ENCODE results near the gene BIRC6. TPM values are rescaled to one million over a fixed set of nuclear protein-coding genes. Genes with fewer than 3 reads are reported as not detected.
"Not testable (repeated sequence)": the region's sequence is repeated elsewhere in the genome, so short reads cannot be mapped to it uniquely, and the experiment has no call there.

Gene BIRC6
- total and polyA plus RNA-seq, 11 donors = 11.0 to 68.0 (median 51.9) TPM

GRCh38 chr2:32532961-32533360 lies 176.1 kb downstream of the BIRC6 start:
- Histone ChIP-seq H3K36me3 (peaks cover 0 to 67% (median 43%) of the 10 kb centered on the region in 9 donors), H3K4me3 (no peak overlapping the region), H3K9me3 (peaks cover 0 to 9% (median 0%) of the 10 kb centered on the region in 12 donors), H3K27me3 (no peaks in the 10 kb centered on the region), H3K27ac (no peak overlapping the region), H3K4me1 (peaks cover 0 to 10% (median 0%) of the 10 kb centered on the region in 12 donors)
- no peak for ATAC-seq
- no peak for DNase-seq
- no peak for TF ChIP-seq POLR2A (IDR thresholded peaks at IDR 0.05)
- TF ChIP-seq CTCF (IDR thresholded peaks at IDR 0.05) = no peak
- WGBS, 4 donors = 81 to 94% (median 83%) methylated on average over 1 of the region's 1 CpG
- intact Hi-C loops (cut with DNase I) = no loop called here

GRCh38 chr2:32534831-32535230 lies 178.0 kb downstream of the BIRC6 start:
- no peak for DNase-seq
- TF ChIP-seq CTCF (IDR thresholded peaks at IDR 0.05) (no peak), POLR2A (IDR thresholded peaks at IDR 0.05) (no peak)
- H3K9me3 ChIP-seq = peaks cover 0 to 9% (median 0%) of the 10 kb centered on the region in 12 donors
- H3K27ac ChIP-seq = no peak overlapping the region
- no peak for ATAC-seq
- H3K4me3 ChIP-seq = no peak overlapping the region
- intact Hi-C loops (cut with DNase I) = no loop called here
- peaks cover 0 to 60% (median 29%) of the 10 kb centered on the region in 9 donors for H3K36me3 ChIP-seq
- H3K27me3 ChIP-seq = no peaks in the 10 kb centered on the region
- peaks cover 0 to 10% (median 0%) of the 10 kb centered on the region in 12 donors for H3K4me1 ChIP-seq
- 90 to 96% (median 95%) methylated on average over 3 of the region's 3 CpGs for WGBS, 4 donors

- H3K27ac ChIP-seq = no peak overlapping the region
- no peak for TF ChIP-seq CTCF (IDR thresholded peaks at IDR 0.05)
- TF ChIP-seq POLR2A (IDR thresholded peaks at IDR 0.05) = no peak
- H3K9me3 ChIP-seq = peaks cover 0 to 9% (median 0%) of the 10 kb centered on the region in 12 donors
- H3K36me3 ChIP-seq = peaks cover 0 to 39% (median 17%) of the 10 kb centered on the region in 9 donors
- no peak for ATAC-seq
- 93 to 98% (median 94%) methylated on average over 2 of the region's 2 CpGs for WGBS, 4 donors
- H3K27me3 ChIP-seq = no peaks in the 10 kb centered on the region
- no peak for DNase-seq
- no peaks in the 10 kb centered on the region for H3K4me1 ChIP-seq
- intact Hi-C loops (cut with DNase I) = no loop called here
- no peak overlapping the region for H3K4me3 ChIP-seq
These were observed 181.9 kb downstream of the BIRC6 start for GRCh38 chr2:32538735-32539134.

- intact Hi-C loops (cut with DNase I) = loop anchor here in 4 of 10 donors (10.0 kb wide), 6 partner anchors 212 to 1032 kb away; partner anchors contain the start of gene LTBP1 (in 1 of the 4)
- not testable (repeated sequence) for H3K9me3 ChIP-seq, H3K4me1 ChIP-seq, ATAC-seq, H3K27me3 ChIP-seq, DNase-seq, H3K4me3 ChIP-seq, H3K27ac ChIP-seq
- H3K36me3 ChIP-seq = peaks cover 0 to 56% (median 39%) of the 10 kb centered on the region in 9 donors
- 77 to 93% (median 88%) methylated on average over 3 of the region's 3 CpGs for WGBS, 4 donors
These were observed 195.7 kb downstream of the BIRC6 start for GRCh38 chr2:32552483-32552882.

Data from heart left ventricle (tissue), 16 donors.